GM18868 (cell line): Measurements from ENCODE around the gene RHBDL3.
"Not testable (repeated sequence)": the region's sequence is repeated elsewhere in the genome, so short reads cannot be mapped to it uniquely, and the experiment has no call there.

Source experiments
- ATAC-seq: cut with Tn5 transposase; IDR thresholded peaks from one replicate; pipeline ENCODE4 v1.9.1; 2021; ENCODE audit warnings: mild to moderate bottlenecking, moderate library complexity; ENCODE audit not compliant: unreplicated experiment

Gene RHBDL3

DNA sequence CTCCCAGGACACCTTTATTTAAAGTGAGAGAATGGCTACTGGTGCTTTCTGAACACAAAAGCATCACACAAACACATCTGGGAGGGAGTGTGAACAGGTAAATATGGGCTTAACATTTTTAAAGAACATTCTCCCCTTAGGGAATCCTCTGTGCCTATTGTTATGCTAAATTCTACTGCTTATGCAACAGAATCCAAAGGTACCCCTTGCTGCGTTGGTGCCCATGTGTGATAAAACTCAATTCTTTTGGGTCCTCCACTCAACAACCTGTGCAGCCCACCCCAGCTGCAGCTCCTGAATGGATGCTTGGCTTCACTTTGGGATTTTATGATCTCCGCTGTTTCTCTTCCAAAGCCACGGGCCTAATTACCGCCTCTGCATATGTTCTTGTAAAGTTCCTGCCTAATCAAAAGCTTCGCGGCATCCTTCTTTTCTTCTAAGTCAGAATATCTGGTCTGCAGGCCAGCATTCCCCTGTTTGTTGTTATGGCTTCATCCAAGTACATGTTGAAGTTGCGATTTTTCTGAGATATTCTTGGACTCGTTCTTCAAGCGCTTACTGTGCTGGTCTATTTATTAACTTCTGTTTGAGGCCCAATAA is 23.9 kb downstream of the RHBDL3 start:
- no peak for ATAC-seq

DNA sequence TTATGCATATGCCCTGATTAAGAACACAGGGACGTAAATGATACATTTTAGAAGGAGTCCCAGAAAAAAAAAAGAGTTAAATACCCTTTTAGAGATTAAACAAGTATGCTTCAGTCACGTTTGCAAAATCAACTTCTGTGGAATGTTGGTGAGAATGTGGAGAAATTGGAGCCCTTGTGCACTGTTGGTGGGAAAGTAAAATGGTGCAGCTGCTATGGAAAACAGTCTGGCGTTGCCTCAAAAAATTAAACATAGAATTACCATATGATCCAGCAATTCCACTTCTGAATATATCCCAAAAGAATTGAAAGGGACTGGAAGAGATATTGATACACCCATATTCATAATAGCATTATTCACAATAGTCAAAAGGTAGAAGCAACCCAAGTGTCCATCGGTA is 26.5 kb downstream of the RHBDL3 start:
- ATAC-seq: no peak

DNA sequence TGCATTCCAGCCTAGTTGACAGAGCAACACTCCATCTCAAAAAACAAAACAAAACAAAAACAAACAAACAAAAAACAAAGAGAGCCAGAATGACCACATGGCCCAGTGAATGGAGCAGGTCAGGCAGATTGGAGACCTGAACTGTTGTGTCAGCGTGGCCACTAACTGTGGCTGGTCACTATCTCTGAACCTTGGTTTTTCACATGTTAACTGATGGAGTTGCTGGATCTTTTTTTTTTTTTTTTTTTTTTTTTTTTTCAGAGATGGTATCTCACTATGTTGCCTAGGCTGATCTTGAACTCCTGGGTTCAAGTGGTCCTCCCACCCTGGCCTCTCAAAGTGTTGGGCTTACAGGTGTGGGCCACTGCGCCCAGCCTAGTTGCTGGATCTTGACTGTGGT is 31.8 kb downstream of the RHBDL3 start:
- no peak for ATAC-seq

DNA sequence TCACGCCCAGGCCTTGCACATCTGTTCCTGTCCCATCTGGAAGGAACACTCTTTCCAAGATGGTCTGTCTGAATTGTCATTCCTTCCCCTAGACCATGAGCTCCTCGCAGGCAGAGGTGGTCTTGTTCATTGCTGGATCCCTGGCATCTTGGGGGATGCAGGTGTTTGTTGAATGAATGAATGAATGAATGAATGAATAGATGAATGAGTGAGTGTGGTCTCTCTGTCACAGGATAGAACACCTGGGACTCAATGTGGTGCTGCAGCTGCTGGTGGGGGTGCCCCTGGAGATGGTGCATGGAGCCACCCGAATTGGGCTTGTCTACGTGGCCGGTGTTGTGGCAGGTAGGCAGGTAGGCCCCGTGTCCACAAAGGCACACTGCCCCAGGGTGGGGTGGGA is 32.2 kb downstream of the RHBDL3 start:
- ATAC-seq: no peak

DNA sequence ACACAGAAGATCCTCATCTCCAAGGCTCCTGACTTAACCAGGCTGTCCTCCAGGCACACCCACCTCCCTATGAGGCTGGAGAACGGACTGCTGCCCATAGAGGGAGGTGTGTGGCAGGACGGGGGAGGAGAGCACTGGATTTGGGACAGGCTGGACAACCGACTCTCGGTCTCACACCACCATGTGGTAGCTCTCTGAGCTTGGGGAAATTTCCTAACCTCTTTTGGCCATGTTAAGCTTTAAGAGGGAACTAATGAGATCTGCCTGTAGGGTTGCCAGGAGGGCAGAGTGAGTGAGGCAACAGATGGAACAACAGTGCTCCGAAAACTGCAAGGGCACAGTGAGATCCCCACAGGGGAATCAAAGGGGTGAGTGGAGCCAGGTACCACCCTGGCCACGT is 32.7 kb downstream of the RHBDL3 start:
- ATAC-seq: no peak

DNA sequence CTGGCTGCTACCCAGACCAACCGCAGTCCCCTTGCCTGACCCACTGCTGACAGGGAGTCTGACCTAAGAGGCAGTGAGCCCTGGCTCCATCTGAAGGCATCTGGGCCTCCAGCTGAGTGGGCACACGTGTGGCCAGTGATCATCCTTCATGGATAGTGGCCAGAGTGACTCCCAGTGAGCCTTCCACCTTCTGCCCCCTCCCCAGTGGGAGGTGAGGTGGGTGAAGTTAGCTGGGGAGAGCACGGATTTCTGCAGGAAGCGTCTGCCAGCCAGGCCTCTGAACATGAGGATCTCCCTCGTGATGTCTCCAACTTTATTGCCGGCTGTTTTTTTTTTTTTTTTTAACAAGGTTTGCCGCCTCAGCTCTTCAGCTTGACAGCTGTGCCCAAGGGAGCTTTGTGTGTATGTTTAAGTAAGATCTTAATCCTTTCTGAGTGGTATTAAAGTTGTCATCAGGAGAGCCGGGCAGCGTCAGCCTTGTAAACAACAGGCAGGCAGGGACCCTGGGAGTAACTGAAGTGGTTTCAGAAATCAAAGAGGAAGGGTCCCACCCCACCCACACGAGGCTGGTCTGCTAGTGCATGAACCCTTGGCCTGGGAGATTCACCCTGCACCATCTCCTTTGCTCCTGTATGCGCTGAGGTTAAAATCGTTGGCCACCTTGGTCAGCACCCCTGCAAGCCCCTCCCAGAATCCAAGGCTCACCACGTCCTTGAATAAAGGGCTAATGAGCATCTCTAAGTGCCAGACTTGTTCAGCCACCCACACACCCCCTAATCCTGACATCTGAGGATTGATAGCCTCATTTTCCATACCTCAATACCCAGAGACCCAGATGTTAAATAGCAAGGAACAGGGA is 33.3 kb downstream of the RHBDL3 start:
- ATAC-seq: no peak

DNA sequence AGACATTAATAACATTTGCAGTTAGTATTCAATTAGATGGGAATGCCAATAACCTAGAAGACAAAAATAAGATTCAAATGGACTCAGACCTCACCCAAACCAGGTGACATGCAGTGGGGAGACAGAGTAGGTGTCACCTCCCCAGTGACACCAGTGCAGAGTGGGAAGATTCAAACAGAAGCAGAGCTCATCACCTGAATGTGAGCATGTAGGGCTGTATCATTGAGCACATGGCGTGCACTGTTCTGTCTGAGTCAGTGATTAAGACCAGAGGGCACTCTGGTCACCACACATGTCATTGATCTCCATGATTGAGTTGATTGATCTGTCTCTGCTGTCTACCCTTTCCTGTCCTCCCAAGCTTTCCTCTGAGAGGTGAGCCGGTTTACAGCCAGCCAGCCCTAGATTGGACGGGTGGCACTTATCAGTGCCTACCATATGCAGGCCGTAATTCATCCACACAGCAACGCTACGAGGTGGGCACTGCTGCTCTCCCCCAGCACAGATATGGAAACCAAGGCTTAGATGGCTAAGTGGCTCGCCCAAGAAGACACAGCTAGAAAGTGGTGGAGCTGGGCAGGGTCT is 34.0 kb downstream of the RHBDL3 start:
- no peak for ATAC-seq

DNA sequence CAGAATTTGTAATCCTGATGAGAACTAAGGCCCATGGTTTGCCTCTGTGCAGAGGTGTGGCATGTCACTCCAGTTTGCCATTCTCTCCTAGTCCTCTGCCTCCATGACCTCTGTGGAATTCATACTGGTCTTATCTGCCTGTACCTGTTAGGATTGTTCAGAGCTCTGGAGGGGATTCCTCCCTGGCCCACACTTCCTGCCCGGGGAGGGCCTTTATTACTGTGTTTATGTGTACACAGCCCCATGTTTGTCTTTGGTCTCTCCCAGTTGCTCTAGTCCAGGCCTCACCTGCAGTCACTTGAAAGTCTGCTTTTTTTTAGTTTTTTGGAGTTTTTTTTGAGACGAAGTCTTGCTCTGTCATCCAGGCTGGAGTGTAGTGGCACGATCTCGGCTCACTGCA is 36.4 kb downstream of the RHBDL3 start:
- no peak for ATAC-seq

DNA sequence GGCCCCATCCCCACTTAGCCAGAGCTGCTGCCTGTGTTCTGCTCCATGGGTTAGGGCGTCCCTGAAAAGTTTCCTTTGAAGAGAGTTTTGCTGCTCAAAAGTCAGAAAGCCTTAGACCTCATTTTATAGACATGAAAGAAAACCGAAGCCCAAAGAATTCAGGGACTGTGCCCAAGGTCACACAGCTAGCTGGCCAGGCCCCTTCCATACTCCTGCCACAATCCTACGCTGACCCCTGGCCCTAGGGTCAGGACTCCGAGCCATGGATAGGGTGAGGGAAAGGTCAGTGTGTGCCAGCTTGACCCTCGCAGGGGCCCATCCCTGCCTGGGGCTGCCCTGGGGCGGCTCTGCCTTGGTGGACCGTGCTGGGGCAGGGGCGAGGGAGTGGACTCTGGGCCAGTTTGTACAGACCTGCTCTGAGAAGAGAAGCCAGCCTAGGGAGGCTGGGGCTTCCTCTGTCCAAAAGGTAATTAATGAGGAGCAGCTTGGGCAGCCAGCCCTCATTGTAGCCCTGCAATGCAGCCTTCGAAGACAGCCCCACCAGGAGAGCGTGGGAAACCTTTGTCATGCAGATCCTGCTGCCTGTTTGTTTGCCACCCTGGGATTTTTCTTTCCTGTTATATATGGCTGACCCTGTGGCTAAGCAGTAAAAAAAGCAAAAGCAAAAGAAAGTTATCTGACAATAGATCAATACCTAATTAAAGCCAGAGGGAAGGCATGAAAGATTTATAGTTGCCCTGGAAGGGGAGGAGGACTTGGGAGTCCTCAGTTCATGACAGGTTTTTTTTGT is 37.4 kb downstream of the RHBDL3 start:
- no peak for ATAC-seq

DNA sequence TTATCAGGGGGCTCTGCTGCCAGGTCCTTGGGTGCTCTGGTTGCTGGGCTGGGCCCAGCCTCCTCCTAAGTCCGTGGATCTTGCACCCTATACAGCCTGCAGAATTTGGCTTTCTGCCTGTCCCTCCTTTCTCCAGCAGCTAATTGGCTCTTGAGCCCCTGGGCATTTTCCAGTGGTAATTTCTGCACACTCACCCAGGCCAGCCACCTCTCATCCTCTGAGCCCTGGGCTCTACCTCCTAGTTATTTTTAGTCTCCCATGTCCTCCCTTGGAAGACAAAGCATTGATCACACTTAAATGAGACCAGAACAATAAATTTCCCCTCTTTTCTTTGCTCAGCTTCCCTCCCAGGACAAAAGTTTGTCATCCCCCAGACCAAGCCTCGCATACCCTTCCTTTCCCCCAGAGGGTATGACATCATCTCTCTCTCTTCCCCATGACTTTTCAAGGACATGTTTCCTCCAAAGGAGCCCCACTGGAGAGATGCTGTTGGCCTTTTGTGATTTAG is 38.2 kb downstream of the RHBDL3 start:
- ATAC-seq: no peak

DNA sequence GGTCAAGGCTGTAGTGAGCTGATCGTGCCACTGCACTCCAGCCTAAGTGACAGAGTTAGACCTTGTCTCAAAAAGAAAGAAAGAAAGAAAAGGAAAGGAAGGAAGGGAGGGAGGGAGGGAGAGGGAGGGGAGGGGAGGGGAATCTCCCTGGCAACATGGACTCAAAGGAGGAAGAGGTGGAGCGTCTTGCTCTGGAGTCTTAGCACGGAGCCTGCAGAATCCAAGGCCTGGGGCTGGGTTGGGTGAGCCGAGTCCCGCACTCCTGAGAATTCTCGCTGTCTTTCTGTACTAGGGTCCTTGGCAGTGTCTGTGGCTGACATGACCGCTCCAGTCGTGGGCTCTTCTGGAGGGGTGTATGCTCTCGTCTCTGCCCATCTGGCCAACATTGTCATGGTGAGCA is 39.4 kb downstream of the RHBDL3 start:
- no peak for ATAC-seq

DNA sequence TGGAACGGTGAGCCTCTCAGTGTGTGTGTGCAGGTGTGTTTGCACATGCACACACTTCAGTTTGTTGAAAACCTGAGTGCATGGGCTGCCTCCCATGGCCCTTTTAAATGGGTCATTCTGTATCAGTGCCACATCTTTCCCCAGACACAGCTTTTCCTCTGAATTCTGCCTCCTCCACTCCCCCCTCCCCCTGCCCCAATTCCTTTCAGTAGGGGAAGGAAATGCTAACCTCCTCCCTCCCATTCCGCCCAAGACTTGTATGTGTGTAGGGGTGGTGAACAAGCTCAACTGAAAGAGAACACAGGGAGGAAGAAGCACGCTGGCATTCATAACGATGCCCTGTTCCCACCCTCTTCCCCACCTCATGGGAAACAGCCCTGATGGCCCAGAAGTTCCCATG is 42.0 kb downstream of the RHBDL3 start:
- ATAC-seq: no peak

DNA sequence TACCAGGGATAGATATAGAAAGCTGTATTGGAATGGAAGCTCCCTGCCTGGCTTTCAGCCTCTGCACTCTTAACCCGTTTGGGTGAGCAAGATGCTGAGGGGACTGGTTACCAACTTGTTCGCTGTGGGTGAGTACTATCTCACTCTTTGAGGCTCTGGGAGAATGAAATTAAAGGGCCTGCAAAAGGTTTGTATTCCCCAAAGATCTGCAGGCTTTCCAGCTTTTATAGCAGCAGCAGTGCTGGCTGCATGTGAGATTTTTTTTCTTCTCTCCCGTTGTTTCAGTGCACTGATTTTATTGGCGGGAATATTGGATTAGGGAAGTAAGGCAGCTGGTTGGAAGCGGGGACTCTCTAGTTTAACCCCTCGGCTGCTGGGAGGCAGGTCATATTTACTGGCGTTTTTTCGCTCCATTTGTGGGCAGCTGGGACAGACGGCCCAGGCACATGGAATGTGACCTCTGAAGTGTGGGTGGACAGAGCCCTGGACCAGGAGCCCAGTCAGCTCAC is 45.5 kb downstream of the RHBDL3 start:
- no peak for ATAC-seq

DNA sequence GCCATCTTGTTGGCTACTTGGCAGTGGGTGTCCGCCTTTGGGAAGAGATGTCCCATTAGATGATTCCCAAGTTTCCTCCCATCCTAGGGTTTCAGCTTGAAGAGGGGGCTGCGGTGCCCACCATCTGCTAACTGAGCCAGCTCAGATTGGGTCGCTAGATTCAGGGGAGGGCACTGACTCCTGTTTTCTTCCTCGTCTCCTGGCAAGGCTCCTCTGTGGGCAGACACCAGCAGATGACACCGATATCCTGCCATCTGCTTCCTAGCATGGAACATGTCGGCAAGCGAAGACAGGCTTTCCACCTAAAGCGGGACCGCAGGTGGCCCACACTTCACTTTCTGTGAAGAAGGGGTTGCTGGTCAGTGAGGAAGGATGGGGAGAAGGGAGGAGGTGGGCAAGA is 49.0 kb downstream of the RHBDL3 start:
- ATAC-seq: no peak

DNA sequence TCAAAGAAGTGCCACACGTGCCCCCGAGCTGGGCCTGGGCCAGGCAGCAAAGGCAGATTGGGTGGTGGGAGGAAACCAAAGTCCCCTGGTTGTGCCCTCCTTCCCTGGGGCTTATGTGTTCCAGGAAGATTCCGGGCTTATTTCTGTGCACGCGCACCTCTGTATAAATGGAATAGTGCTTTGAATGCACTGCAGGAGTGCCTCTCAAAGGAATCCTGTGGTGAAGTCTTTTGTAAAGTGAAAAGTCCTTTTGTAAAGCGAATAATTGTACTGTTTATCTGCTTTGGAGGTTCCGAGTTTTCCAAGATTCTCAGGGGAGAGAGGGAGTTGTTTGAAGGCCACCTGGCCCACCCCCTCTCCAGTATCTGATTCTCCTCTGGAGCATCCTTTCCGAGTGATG is 49.5 kb downstream of the RHBDL3 start:
- no peak for ATAC-seq

DNA sequence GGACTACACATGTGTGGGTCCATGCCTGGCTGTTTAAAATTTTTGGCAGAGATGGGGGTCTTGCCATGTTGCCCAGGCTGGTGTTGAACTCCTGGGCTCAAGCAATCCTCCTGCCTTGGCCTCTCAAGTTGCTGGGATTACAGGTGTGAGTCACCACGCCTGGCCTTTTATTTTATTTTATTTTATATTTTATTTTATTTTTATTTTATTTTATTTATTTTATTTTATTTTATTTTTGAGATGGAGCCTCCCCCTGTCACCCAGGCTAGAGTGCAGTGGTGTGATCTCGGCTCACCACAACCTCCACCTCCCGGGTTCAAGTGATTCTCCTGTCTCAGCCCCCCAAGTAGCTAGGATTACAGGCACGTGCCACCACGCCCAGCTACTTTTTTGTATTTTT is 51.0 kb downstream of the RHBDL3 start:
- ATAC-seq: not testable (repeated sequence)

DNA sequence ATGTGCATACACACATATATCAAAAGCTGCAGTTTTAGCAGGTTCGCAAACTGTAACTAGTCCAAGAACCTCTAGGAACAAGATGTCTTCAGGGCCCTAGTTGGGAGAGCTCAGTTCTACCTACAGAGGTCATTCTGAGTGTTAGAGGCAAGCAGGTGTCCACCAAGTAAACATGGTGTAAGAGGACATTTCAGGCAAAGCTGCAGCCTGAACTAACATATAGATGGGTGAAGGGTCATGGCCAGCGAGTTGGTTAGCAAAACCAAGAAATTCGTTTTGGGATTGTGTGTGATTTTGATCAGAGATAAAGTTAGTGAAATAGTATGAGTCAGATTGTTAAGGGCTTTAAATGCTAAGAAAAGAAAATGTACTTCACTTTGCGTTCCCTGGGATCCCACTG is 51.7 kb downstream of the RHBDL3 start:
- ATAC-seq: no peak

DNA sequence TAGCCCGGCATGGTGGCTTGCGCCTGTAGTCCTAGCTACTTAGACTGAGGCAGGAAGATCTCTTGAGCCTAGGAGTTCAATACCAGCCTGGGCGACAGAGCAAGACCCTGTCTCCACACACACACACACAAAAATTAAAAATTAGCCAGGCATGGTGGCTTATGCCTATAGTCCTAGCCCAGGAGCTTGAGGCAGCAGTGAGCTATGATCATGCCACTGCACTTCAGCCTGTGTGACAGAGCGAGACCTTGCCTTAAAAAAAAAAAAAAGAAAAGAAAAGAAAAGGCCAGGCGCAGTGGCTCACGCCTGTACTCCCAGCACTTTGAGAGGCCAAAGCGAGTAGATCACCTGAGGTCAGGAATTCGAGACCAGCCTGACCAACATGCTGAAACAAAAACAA is 52.4 kb downstream of the RHBDL3 start:
- no peak for ATAC-seq

DNA sequence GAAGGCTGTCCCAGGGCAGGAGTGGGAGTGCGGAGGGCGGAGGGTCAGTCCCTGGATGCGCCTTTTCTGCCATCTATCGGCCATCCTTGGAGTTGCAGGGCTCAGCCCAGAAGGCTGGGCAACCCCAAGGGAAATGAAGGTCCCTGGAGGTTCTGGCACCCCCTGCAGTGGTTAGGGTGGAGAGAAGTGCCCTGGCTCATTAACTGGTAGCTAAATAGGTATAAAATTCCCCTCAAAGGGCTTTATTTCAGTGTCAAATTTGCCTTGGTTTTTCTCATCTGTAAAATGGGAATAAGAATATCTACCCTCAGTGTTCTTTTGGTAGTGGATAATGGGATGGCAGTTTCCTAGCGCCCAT is 53.9 kb downstream of the RHBDL3 start:
- ATAC-seq: no peak

DNA sequence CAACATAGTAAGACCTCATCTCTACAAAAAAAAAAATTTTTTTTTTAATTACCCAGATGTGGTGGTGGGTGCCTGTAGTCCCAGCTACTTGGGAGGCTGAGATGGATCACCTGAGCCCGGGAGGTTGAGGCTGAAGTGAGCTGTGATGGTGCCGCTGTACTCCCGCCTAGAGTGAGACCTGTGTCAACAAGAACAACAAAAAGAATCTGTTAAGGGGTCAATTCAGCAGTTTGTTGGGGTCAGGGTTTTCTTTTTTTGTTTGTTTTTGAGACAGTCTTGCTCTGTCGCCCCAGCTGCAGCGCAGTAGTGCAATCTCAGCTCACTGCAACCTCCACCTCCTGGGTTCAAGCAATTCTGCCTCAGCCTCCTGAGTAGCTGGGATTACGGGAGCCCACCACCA is 54.4 kb downstream of the RHBDL3 start:
- ATAC-seq: not testable (repeated sequence)

DNA sequence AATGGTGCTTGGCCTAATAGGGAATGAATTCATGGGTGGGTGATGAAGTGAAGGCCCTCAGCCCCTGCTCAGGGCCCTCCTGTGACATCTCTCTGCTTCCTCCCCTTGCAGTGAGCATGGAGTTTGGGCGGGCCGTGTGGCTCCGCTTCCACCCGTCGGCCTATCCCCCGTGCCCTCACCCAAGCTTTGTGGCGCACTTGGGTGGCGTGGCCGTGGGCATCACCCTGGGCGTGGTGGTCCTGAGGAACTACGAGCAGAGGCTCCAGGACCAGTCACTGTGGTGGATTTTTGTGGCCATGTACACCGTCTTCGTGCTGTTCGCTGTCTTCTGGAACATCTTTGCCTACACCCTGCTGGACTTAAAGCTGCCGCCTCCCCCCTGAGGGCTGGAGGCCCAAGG is 55.2 kb downstream of the RHBDL3 start:
- ATAC-seq: no peak
